ENCODE results near the gene TADA2B.
"Not testable (repeated sequence)": the region's sequence is repeated elsewhere in the genome, so short reads cannot be mapped to it uniquely, and the experiment has no call there.

TADA2B gene

DNA sequence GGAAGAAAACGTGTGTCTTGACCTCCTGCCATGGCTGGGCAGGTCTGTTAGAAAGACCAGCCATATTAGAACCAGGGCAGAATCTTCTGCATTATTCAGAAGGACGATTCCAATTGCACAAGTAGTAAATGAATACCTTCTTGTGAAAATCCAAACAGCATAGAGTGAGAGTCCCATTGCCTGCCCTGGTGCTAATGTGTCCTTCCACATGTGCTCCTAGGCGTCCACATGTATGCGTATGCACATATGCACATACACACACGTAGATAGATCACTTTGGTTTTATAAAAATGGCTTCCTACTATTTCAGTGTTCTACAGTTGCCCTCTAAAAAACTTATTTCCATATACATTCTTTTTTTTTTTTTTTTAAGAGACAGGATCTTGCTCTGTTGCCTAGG lies 34.9 kb downstream of the TADA2B start:
- TF ChIP-seq, protein P1, sequence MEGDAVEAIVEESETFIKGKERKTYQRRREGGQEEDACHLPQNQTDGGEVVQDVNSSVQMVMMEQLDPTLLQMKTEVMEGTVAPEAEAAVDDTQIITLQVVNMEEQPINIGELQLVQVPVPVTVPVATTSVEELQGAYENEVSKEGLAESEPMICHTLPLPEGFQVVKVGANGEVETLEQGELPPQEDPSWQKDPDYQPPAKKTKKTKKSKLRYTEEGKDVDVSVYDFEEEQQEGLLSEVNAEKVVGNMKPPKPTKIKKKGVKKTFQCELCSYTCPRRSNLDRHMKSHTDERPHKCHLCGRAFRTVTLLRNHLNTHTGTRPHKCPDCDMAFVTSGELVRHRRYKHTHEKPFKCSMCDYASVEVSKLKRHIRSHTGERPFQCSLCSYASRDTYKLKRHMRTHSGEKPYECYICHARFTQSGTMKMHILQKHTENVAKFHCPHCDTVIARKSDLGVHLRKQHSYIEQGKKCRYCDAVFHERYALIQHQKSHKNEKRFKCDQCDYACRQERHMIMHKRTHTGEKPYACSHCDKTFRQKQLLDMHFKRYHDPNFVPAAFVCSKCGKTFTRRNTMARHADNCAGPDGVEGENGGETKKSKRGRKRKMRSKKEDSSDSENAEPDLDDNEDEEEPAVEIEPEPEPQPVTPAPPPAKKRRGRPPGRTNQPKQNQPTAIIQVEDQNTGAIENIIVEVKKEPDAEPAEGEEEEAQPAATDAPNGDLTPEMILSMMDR (IDR thresholded peaks at IDR 0.05; ENCODE audit: insufficient read depth, low read length, missing control alignments) = no peak
- H3K4me3 ChIP-seq (ENCODE audit: low read depth, low read length) = no peak overlapping the region
- DNase-seq (ENCODE audit: low read depth, low spot score) = no peak
- POLR2A ChIA-PET = no interaction called here
- CTCF ChIA-PET = interaction anchor here (1.1 to 1.6 kb wide), 3 partner anchors 24 to 204 kb away, joined by 3 to 7 read pairs (median 4); a partner anchor contains a TSS

DNA sequence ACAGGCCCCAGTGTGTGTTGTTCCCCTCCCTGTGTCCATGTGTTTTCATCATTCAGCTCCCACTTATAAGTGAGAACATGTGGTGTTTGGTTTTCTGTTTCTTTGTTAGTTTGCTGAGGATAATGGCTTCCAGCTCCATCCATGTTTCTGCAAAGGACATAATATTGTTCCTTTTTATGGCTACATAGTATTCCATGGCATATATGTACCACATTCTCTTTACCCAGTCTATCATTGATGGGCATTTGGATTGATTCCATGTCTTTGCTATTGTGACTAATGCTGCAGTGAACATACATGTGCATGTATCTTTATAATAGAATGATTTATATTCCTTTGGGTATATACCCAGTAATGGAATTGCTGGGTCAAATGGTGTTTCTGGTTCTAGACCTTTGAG lies 36.3 kb downstream of the TADA2B start:
- CTCF ChIA-PET = interaction anchor here (0.7 to 9.1 kb wide), 5 partner anchors 9 to 360 kb away, joined by 3 to 87 read pairs (median 4); partner anchors contain the start of gene GRPEL1

DNA sequence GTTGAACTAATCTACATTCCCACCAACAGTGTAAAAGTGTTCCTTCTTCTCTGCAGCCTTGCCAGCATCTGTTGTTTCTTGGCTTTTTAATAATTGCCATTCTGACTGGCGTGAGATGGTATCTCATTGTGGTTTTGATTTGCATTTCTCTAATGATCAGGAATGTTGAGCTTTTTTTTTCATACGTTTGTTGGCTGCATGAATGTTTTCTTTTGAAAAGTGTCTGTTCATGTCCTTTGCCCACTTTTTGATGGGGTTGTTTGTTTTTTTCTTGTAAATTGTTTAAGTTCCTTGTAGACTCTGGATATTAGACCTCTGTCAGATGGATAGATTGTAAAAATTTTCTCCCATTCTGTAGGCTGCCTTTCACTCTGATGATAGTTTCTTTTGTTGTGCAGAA lies 36.7 kb downstream of the TADA2B start:
- H3K4me3 ChIP-seq (ENCODE audit: low read depth, low read length); DNase-seq (ENCODE audit: low read depth, low spot score); POLR2A ChIA-PET: not testable (repeated sequence)
- CTCF ChIA-PET = interaction anchor here (1.4 to 9.1 kb wide), 3 partner anchors 9 to 206 kb away, joined by 4 to 87 read pairs (median 8); partner anchors contain the start of gene GRPEL1

More for the DNA sequence above, 36.3 kb downstream of the TADA2B start:
- DNase-seq (ENCODE audit: low read depth, low spot score); POLR2A ChIA-PET; H3K4me3 ChIP-seq (ENCODE audit: low read depth, low read length): not testable (repeated sequence)

DNA sequence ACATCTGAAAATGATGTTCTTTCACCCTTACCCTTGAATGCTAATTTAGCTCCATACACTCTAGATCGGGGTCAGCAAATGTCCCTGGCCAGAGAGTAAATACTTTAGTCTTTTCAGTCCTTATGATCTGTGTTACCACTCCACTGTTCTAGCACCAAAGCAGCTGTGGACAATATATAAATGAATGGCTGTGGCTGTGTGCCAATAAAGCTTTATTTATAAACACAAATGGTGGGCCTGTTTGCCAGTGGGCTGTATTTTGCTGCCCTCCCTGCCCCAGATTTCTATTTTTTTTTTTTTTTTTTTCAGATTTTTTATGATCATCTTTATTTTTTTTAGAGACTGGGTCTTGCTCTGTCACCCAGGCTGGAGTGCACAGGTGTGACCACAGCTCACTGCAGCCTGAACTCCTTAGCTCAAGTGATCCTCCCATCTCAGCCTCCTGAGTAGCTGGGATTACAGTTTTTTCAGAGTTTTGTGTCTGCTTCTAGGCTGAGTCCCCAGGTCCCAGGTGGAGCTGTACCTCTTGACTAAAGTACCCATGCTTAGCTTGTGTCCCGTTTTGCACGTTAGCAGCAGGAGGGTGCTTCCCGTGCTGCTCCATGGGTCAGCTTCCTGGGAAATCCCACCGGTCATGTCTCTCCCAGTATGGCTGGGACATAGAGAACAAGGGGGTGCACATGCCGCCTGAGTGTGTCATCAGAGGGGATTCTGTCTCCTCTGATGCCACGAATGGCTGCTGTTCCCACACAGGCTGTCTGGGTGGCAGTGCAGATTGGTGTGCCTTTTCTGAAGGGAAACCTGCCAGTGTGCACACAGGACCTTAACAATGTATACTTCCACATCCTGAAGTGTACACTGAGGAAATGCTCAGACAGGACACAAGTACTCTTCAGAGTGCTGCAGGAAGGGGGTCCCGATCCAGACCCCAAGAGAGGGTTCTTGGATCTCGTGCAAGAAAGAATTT lies 40.7 kb downstream of the TADA2B start:
- ChIA-PET POLR2A (no interaction called here), CTCF (interaction anchor here (1.1 to 9.1 kb wide), 9 partner anchors 10 to 420 kb away, joined by 3 to 87 read pairs (median 6); partner anchors contain the start of gene GRPEL1)
- TF ChIP-seq, protein P1 (IDR thresholded peaks at IDR 0.05; ENCODE audit: insufficient read depth, low read length, missing control alignments) = no peak
- H3K4me3 ChIP-seq (ENCODE audit: low read depth, low read length) = no peak overlapping the region
- DNase-seq (ENCODE audit: low read depth, low spot score) = no peak

DNA sequence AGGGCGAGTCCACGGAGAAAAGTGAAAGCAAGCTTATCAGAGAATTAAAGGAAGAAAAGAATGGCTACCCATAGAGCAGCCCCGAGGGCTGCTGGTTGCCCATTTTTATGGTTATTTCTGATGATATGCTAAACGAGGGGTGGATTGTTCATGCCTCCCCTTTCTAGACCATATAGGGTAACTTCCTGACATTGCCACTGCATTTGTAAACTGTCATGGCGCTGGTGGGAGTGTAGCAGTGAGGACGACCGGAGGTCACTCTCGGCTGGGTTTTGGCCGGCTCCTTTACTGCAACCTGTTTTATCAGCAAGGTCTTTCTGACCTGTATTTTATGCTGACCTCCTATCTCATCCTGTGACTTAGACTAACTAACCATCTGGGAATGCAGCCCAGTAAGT lies 41.4 kb downstream of the TADA2B start:
- POLR2A ChIA-PET; H3K4me3 ChIP-seq (ENCODE audit: low read depth, low read length); DNase-seq (ENCODE audit: low read depth, low spot score): not testable (repeated sequence)
- CTCF ChIA-PET = interaction anchor here (1.5 to 9.1 kb wide), 4 partner anchors 14 to 364 kb away, joined by 3 to 87 read pairs (median 43); partner anchors contain the start of gene GRPEL1

DNA sequence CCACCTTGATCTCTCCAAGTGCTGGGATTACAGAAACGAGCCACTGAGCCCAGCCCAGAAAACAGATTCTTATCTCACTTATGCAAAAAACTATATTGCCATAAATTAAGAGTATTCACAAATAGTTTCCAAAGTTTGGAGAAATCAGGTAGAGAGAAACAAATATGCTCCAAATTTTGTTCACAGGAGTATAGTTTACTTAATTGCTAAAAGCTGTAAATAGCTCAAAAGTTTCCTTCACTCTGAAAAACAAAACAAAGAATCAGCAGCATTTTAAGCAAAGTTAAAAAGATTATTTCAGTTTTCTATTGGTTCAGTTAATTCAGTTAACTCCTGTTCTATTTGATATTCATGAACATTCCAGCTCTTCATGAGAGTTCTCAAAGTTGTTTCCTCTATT lies 43.2 kb downstream of the TADA2B start:
- TF ChIP-seq, protein P1 (IDR thresholded peaks at IDR 0.05; ENCODE audit: insufficient read depth, low read length, missing control alignments) = no peak
- CTCF ChIA-PET = interaction anchor here (1.3 to 9.1 kb wide), 3 partner anchors 9 to 16 kb away, joined by 6 to 87 read pairs (median 70); partner anchors contain the start of gene GRPEL1
- H3K4me3 ChIP-seq (ENCODE audit: low read depth, low read length) = no peak overlapping the region
- DNase-seq (ENCODE audit: low read depth, low spot score) = no peak
- POLR2A ChIA-PET = no interaction called here

DNA sequence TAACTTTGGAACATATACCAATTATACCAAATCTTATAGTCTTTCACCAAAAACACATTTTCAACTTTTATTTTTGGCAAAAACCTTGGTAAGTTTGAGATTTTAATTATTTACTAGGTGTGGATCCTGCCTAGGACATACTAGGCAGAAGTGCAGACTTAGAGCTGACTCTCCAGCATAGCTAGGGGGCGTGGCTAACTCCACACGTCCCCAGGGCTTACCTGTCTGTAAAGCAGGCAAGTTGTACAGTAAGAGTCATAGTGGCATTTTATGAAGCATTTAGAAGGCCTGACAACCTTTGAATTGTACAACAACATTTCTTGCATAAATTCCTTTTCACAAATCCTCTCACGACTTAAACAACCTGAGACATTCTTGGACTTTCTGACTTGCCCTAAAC lies 43.9 kb downstream of the TADA2B start:
- TF ChIP-seq, protein P1 (IDR thresholded peaks at IDR 0.05; ENCODE audit: insufficient read depth, low read length, missing control alignments) = no peak
- POLR2A ChIA-PET = no interaction called here
- no peak overlapping the region for H3K4me3 ChIP-seq (ENCODE audit: low read depth, low read length)
- CTCF ChIA-PET = interaction anchor here (7.3 to 9.1 kb wide), 2 partner anchors 16 to 17 kb away, joined by 70 to 87 read pairs; partner anchors contain the start of gene GRPEL1
- no peak for DNase-seq (ENCODE audit: low read depth, low spot score)
